LNCAP (cell line): ENCODE data around the gene MRPL51.

ENCODE experiments used
- CTCF ChIP-seq: fragments of 450-650 bp; IDR thresholded peaks from 2 replicates; pipeline ENCODE4 v1.5.1; 2017; ENCODE audit warnings: mild to moderate bottlenecking

MRPL51 gene

GRCh38 chr12:6463216-6463615 lies 29.8 kb downstream of the MRPL51 start:
- TF ChIP-seq CTCF, result no peak

GRCh38 chr12:6462234-6462995 lies 30.6 kb downstream of the MRPL51 start:
- no peak for TF ChIP-seq CTCF

DNA sequence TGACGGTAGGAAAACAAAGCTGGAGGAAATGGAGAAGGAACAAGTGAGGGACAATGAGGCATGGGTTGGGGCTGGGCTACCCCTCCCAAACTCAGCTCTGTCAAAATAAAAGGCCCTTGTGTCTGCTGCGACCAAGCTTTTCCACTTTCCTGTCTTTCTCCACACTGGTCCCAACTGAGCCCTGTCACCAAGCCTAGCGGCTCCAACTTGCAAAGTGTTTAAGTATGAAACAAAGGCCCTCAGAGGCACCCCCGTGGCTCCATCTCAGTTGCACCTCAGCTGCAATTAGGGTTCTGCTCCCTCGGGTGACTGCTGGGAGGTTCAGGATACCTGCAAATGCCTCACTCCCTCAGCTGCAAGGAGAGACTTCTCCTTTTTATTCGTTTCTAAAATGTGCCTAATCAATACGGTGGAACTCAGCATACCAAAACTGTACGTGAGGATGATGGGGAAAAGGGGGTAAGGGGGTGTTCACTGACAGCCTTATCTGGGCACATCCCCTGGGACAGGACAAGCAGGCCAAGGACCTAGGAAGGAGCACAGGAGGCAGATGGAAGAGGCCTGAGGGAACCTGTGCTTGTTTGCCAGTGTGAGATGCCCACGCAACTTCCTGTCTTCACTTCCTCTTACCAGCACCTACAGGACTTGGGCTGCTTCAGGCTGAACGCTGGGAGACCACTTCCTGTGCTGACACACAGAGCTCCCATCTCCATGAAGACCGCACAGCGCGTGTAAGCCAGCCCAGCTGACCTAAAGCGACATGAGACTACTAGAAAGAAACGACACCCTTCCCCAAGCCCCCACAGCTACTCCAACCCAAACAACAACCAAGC lies 31.4 kb downstream of the MRPL51 start:
- no peak for TF ChIP-seq CTCF

DNA sequence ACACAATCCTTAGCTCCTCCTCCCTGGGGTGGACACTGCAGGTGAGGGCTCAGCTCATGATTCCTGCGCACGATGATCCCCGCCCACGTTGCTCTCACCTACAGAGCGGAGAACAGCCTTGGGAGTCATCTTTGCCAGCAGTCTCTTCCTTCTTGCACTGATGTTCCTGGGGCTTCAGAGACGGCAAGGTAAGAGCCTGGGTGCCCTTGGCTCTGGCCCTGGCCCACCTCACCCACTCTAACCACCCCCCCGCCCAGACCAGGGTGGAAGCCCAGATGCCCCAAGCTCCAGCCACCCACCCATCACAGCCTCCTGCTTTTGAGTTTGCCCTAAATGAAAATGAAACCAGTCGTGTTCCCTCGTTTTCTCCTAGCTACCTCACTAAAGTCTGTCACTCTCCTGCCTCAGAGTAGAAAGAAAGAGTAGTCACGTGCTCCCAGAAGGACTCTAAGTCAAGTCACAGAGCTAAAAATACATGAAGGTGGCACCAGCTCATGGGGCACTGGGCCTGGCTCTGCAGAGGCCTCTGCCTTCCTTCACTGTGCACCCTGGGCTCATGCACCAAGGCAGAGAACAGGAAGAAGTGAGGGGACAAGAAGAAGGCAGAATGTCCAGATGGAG lies 32.2 kb downstream of the MRPL51 start:
- TF ChIP-seq CTCF, result no peak

- TF ChIP-seq CTCF, result no peak
Measured at GRCh38 chr12:6459004-6459337, 34.1 kb downstream of the MRPL51 start.

DNA sequence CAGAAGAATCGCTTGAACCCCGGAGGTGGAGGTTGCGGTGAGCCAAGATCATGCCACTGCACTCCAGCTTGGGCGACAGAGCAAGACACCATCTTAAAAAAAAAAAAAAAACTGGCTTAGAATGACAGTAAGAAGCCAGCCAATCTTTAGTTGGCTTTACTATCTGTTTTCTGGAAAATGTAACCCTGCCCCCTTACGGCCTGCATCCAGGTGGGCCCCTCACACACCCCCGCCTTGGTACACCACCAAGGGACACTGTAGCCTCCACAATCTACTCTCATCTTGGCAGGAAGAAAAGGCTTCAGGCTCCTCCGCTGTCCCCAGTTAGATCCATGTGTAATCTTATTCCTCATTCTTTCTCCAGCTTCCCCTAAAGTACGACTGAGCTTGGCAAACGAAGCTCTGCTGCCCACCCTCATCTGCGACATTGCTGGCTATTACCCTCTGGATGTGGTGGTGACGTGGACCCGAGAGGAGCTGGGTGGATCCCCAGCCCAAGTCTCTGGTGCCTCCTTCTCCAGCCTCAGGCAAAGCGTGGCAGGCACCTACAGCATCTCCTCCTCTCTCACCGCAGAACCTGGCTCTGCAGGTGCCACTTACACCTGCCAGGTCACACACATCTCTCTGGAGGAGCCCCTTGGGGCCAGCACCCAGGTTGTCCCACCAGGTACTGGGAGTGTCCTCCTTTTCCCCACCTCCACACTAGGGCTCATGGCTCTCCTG lies 34.6 kb downstream of the MRPL51 start:
- no peak for TF ChIP-seq CTCF

DNA sequence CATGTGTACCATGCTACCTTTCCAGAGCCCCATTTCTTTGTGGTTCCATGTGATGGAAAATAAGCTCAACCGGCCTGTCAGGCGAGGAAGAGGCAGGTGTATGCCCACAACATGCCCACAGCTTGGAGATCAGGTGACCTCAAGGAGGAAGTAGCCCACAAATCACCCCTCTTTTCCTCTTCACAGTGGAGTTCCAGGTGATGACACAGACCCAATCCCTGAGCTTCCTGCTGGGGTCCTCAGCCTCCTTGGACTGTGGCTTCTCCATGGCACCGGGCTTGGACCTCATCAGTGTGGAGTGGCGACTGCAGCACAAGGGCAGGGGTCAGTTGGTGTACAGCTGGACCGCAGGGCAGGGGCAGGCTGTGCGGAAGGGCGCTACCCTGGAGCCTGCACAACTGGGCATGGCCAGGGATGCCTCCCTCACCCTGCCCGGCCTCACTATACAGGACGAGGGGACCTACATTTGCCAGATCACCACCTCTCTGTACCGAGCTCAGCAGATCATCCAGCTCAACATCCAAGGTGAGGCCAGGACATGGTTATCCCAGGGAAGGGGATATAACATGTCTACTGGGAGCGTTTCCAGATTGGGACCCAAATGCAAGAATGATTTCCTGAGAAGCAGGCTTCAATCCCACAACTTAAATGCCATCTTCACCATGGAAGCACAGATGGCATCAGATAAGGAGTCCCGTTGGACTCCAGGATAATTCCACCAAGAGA lies 35.7 kb downstream of the MRPL51 start:
- no peak for TF ChIP-seq CTCF
